ENCODE results near the gene TMCC3.

GRCh38 chr12:94697631-94698030, 47.3 kb upstream of the TMCC3 start:
- TF ChIP-seq CTCF (IDR thresholded peaks at IDR 0.05; ENCODE audit: poor library complexity, severe bottlenecking) (no peak), EP300 (conservative IDR thresholded peaks at IDR 0.05; ENCODE audit: poor library complexity, severe bottlenecking) (no peak), EZH2 (IDR thresholded peaks at IDR 0.05; ENCODE audit: borderline replicate concordance, insufficient read depth, low read length, poor library complexity, severe bottlenecking) (no peak)

Data from neural cell (in vitro differentiated cells).